Neural cell (in vitro differentiated cells): ENCODE results near the gene SUFU.

Experiments
- EP300 ChIP-seq: fragments of 450-650 bp; conservative IDR thresholded peaks from 2 replicates; pipeline ENCODE4 v1.6.1; 2014; ENCODE audit warnings: antibody characterized with exemption, mild to moderate bottlenecking, moderate library complexity; ENCODE audit not compliant: poor library complexity, severe bottlenecking
- EZH2 ChIP-seq: fragments of 200-600, 300-800 bp; shearing (Covaris generic), sonication (generic); IDR thresholded peaks from 2 replicates; pipeline ENCODE4 v1.6.1; 2014; ENCODE audit warnings: antibody characterized with exemption, low read length, borderline replicate concordance, mild to moderate bottlenecking; ENCODE audit not compliant: insufficient read depth, poor library complexity, severe bottlenecking
- POLR2AphosphoS5 ChIP-seq: IDR thresholded peaks from 2 replicates; pipeline ENCODE4 v1.6.1; 2012
- RAD21 ChIP-seq: fragments of 450-650 bp; conservative IDR thresholded peaks from 2 replicates; pipeline ENCODE4 v1.6.1; 2014; ENCODE audit warnings: antibody characterized with exemption, mild to moderate bottlenecking, moderate library complexity
- REST ChIP-seq: IDR thresholded peaks from 2 replicates; pipeline ENCODE4 v1.6.1; 2012; ENCODE audit warnings: borderline replicate concordance
- TAF1 ChIP-seq: IDR thresholded peaks from 2 replicates; pipeline ENCODE4 v1.6.1; 2012; ENCODE audit warnings: low read depth
- TF ChIP-seq, protein P1 (sequence below): fragments of 450-650 bp; IDR thresholded peaks from 2 replicates; pipeline ENCODE4 v1.5.1; 2014; ENCODE audit warnings: antibody characterized with exemption, mild to moderate bottlenecking, moderate library complexity; ENCODE audit not compliant: poor library complexity, severe bottlenecking

GRCh38 chr10:102621443-102622325 is 117.9 kb downstream of the SUFU start:
- TF ChIP-seq TAF1 (no peak), EP300 (no peak), RAD21 (no peak), REST (no peak), POLR2AphosphoS5 (no peak), EZH2 (no peak)
- TF ChIP-seq, protein P1, sequence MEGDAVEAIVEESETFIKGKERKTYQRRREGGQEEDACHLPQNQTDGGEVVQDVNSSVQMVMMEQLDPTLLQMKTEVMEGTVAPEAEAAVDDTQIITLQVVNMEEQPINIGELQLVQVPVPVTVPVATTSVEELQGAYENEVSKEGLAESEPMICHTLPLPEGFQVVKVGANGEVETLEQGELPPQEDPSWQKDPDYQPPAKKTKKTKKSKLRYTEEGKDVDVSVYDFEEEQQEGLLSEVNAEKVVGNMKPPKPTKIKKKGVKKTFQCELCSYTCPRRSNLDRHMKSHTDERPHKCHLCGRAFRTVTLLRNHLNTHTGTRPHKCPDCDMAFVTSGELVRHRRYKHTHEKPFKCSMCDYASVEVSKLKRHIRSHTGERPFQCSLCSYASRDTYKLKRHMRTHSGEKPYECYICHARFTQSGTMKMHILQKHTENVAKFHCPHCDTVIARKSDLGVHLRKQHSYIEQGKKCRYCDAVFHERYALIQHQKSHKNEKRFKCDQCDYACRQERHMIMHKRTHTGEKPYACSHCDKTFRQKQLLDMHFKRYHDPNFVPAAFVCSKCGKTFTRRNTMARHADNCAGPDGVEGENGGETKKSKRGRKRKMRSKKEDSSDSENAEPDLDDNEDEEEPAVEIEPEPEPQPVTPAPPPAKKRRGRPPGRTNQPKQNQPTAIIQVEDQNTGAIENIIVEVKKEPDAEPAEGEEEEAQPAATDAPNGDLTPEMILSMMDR = no peak
